Tibial nerve (tissue), 4 donors: ENCODE data around the gene FTH1. TPM values are rescaled to one million over a fixed set of nuclear protein-coding genes. Genes with fewer than 3 reads are reported as not detected.

ENCODE experiments used
- DNase-seq, 2 donors: peaks; one replicate each; pipeline ENCODE4 v3.0.0-alpha.2; 2019; ENCODE audit warnings: low spot score in 2 of 2
- H3K27ac ChIP-seq, 4 donors: fragments of 200-600 bp; sonication (generic) in 3 of 4; one replicate each; pipeline ENCODE4 v1.5.1; 2017 to 2019; ENCODE audit warnings: mild to moderate bottlenecking in 1 of 4
- H3K27me3 ChIP-seq, 2 donors: fragments of 200-600 bp; sonication (generic) in 1 of 2; one replicate each; pipeline versions ENCODE4 v1.5.1 to v1.6.0; 2017 to 2019
- H3K36me3 ChIP-seq, 3 donors: fragments of 200-600 bp; sonication (generic); one replicate each; pipeline ENCODE4 v1.5.1; 2018 to 2019
- H3K4me1 ChIP-seq, 4 donors: fragments of 200-600 bp; sonication (generic) in 3 of 4; one replicate each; pipeline ENCODE4 v1.5.1; 2017 to 2019
- H3K4me3 ChIP-seq, 4 donors: fragments of 200-600 bp; sonication (generic) in 3 of 4; one replicate each; pipeline ENCODE4 v1.5.1; 2017 to 2019; ENCODE audit warnings: mild to moderate bottlenecking in 1 of 4, moderate library complexity in 1 of 4
- H3K9me3 ChIP-seq, 4 donors: fragments of 200-600 bp; sonication (generic) in 3 of 4; one replicate each; pipeline ENCODE4 v1.5.1; 2017 to 2019
- EP300 ChIP-seq, 2 donors: sonication (generic); formaldehyde crosslinking; IDR thresholded peaks; one replicate each; pipeline ENCODE4 v1.6.1; 2017; ENCODE audit warnings: antibody characterized with exemption in 2 of 2, mild to moderate bottlenecking in 1 of 2
- POLR2A ChIP-seq, 2 donors: fragments of 450-650 bp; IDR thresholded peaks; one replicate each; pipeline ENCODE4 v1.6.1; 2017; ENCODE audit warnings: antibody characterized with exemption in 2 of 2, mild to moderate bottlenecking in 2 of 2, moderate library complexity in 2 of 2
- WGBS, 2 donors: methylation state at CpG; one replicate each; pipeline ENCODE4 v1.1.5; 2018; 5-methylcytosine and 5-hydroxymethylcytosine counted together
- total RNA-seq, 4 donors: library from RNA; depleted of rRNA; stranded (reverse); fragments of >200 nt; gene quantifications; one replicate each; pipeline ENCODE4 v1.1.0, GENCODE V29; 2016
- TF ChIP-seq, protein P1 (sequence below), 5 experiments: fragments of 200-600 bp in 3 of 5; fragments of 450-650 bp in 2 of 5; sonication (generic) in 3 of 5; IDR thresholded peaks; one replicate each; pipeline ENCODE4 v1.5.1; 2016 to 2019; ENCODE audit warnings: antibody characterized with exemption in 5 of 5, mild to moderate bottlenecking in 3 of 5, moderate library complexity in 2 of 5

The FTH1 gene
- total RNA-seq, 4 donors from 2014 or later: 3,872 to 5,003 (median 4,779) TPM

DNA sequence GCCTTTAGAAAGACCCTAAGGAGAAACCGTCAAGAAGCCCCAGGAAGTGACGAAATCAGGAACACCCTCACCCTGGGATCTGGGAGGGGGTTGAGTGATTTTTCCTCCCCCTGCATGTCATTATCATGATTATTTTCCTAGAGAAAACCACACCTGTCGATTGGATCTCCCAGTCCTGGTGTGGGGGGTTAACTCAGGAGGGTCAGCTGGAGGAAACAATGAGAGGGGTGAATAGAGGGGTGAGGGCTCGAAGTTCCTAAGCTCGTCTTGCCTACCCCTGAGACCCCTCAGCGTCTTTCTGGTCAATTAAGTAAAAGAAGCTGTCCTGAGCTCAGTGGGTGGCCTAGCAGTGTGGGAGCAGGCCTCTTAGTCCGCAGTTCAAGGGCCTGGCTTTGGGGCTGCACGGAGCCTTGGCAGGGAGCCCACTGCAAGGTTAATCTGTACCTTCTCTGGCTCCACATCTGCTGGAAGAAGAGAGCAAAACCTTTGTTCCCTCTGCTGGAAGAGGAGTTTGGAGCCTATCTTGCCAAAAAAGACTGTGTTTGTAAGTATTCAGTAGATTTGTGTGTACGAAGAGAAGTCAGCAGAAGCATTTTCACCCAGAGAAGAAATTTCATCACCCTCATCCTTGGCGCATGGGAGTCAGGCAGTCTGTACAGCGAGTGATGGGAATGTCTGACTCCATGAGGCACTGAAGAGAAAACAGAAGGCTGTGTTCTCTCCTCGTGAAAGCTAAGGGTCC is 34.2 kb upstream of the FTH1 start:
- no peaks in the 10 kb centered on the region for H3K27me3 ChIP-seq
- H3K36me3 ChIP-seq: no peaks in the 10 kb centered on the region
- H3K9me3 ChIP-seq: no peaks in the 10 kb centered on the region
- peak in 1 of 2 donors; percentile 16 for TF ChIP-seq EP300 (IDR thresholded peaks at IDR 0.05)
- TF ChIP-seq, protein P1, sequence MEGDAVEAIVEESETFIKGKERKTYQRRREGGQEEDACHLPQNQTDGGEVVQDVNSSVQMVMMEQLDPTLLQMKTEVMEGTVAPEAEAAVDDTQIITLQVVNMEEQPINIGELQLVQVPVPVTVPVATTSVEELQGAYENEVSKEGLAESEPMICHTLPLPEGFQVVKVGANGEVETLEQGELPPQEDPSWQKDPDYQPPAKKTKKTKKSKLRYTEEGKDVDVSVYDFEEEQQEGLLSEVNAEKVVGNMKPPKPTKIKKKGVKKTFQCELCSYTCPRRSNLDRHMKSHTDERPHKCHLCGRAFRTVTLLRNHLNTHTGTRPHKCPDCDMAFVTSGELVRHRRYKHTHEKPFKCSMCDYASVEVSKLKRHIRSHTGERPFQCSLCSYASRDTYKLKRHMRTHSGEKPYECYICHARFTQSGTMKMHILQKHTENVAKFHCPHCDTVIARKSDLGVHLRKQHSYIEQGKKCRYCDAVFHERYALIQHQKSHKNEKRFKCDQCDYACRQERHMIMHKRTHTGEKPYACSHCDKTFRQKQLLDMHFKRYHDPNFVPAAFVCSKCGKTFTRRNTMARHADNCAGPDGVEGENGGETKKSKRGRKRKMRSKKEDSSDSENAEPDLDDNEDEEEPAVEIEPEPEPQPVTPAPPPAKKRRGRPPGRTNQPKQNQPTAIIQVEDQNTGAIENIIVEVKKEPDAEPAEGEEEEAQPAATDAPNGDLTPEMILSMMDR (IDR thresholded peaks at IDR 0.05): no peak
- TF ChIP-seq POLR2A (IDR thresholded peaks at IDR 0.05): no peak
- DNase-seq: peak in 1 of 2 donors; percentile 24
- H3K4me1 ChIP-seq: peaks cover 0 to 42% (median 18%) of the 10 kb centered on the region in 4 donors
- H3K4me3 ChIP-seq: no peak overlapping the region
- WGBS, 2 donors: 50 to 54% methylated on average over 12 of the region's 12 CpGs
- peak overlapping the region in 3 of 4 donors; percentile 62 to 84 (median 67) for H3K27ac ChIP-seq

DNA sequence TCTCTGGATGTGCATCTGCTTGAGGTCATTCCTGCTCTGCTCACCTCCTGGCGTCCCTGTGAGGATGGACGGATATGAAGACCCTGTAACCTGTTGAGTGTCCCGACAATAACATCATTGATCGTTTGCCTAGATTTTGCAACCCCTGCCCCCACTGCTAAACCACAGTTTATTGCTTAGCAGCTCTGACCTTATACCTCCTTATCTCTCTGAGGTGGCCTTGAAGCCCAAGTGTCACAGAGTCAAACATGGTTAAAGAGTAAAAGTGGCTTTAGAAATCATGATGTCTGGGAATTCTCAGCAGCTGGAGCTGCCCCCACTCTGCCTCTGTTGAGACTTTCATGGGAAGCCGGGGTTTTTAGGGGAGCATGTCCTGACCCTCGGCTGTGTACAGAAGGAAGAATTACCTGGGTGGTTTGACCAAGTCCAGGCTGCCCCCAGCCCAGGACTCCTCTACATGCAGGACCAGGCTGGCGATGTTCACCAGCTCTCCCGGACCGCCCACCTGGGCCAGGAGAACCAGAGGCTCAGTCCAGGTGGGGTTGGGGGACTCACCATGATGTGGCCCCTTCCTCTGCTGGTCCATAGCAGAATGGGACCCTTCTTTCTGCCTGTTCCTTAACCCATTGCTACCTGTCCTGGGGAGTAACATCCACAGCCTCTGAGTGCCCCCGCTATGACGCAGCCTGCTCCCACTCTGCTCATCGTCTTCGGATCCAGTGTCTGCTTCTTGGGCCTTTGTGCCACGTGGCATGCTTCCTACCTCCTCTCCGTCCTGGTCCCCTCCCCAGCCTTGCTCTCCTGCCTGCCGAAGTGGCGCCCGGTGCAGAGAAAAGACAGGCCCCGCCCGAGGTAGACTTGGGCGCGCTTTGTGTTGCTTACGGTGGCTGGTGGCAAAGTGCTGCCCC is 33.4 kb upstream of the FTH1 start:
- Histone ChIP-seq H3K4me3 (no peak overlapping the region), H3K9me3 (no peaks in the 10 kb centered on the region), H3K27me3 (no peaks in the 10 kb centered on the region), H3K36me3 (no peaks in the 10 kb centered on the region), H3K27ac (peak overlapping the region in 3 of 4 donors; percentile 62 to 84 (median 67)), H3K4me1 (peaks cover 0 to 41% (median 18%) of the 10 kb centered on the region in 4 donors)
- WGBS, 2 donors: 86 to 88% methylated on average over 22 to 23 of the region's 23 CpGs
- TF ChIP-seq POLR2A (IDR thresholded peaks at IDR 0.05): no peak
- TF ChIP-seq, protein P1 (IDR thresholded peaks at IDR 0.05): no peak
- TF ChIP-seq EP300 (IDR thresholded peaks at IDR 0.05): no peak
- DNase-seq: no peak

DNA sequence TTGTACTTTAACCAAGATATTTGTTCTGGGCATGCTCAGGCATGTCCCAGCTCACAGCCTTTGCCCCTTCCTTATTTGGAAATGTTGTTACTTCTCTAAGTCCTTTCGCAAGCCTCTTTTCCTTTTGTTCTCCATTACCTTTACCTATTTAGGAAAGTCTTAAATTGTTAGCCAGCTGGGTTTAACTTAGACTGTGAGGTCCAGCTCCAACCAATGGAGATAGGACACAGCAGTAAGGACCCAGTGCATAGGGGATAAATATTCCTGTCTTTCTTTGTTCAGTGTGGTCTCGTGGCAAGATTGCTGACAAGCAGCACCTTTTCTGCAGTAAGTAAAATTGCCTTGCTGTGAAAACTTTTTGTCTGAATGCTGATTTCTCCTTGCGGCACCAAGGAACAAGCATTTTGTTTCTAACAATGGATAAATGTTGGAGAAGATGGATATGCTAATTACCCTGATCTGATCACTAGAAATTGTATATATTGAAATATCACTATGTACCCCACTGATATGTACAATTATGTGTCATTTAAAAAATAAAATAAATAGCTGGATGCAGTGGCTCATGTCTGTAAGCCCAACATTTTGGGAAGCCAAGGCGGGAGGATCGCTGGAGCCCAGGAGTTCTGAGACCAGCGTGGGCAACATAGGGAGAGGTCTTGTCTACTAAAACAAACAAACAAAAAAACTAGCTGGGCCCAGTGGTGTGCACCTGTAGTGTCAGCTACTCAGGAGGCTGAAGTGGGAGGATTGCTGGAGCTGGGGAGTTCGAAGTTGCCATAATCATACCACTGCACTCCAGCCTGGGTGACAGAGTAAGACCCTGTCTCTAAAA is 31.9 kb upstream of the FTH1 start:
- Histone ChIP-seq H3K4me1 (peaks cover 0 to 27% (median 6%) of the 10 kb centered on the region in 4 donors), H3K27ac (no peak overlapping the region), H3K36me3 (no peaks in the 10 kb centered on the region), H3K27me3 (no peaks in the 10 kb centered on the region), H3K4me3 (no peak overlapping the region), H3K9me3 (no peaks in the 10 kb centered on the region)
- TF ChIP-seq EP300 (IDR thresholded peaks at IDR 0.05) (no peak), POLR2A (IDR thresholded peaks at IDR 0.05) (no peak)
- TF ChIP-seq, protein P1 (IDR thresholded peaks at IDR 0.05): no peak
- no peak for DNase-seq
- WGBS, 2 donors: 97 to 98% methylated on average over 7 of the region's 7 CpGs

DNA sequence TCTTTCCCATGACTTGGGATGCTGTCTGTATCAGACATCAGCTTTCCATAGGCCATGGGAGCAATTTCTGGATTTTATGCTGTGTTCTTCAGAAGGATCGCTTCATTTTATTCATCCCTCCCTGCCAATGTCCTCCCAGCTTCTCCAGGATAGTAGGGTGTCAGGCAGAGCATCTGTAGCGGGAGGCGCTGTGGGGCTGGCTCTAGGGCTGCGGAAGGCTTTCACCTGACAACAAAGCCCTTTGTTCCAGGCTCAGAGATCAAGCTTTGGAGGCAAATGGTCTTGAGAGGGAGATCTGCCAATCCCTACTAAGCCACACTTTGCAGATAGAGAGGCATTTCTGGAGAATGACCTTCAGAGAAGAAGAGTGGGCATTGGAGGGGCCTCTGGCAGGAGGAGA is 29.5 kb upstream of the FTH1 start:
- no peak for DNase-seq

More for the DNA sequence above, 29.5 kb upstream of the FTH1 start:
- Histone ChIP-seq H3K4me1 (peaks cover 0 to 10% (median 5%) of the 10 kb centered on the region in 4 donors), H3K36me3 (no peaks in the 10 kb centered on the region), H3K4me3 (no peak overlapping the region), H3K27ac (no peak overlapping the region), H3K27me3 (no peaks in the 10 kb centered on the region), H3K9me3 (peaks cover 0 to 1% (median 0%) of the 10 kb centered on the region in 4 donors)
- TF ChIP-seq, protein P1 (IDR thresholded peaks at IDR 0.05): no peak
- TF ChIP-seq EP300 (IDR thresholded peaks at IDR 0.05): no peak
- no peak for TF ChIP-seq POLR2A (IDR thresholded peaks at IDR 0.05)
- 82 to 100% methylated on average over 4 of the region's 4 CpGs for WGBS, 2 donors
